HEK293T (cell line): ENCODE data around the gene PTPRM.

Source experiments
- ARNT ChIP-seq: fragments of 450-650 bp; IDR thresholded peaks from 2 replicates; pipeline ENCODE4 v1.6.1; 2017; ENCODE audit warnings: mild to moderate bottlenecking
- FOXK2 ChIP-seq: fragments of 450-650 bp; IDR thresholded peaks from 2 replicates; pipeline ENCODE4 v1.6.1; 2016; ENCODE audit warnings: mild to moderate bottlenecking
- FOXM1 ChIP-seq: fragments of 450-650 bp; IDR thresholded peaks from 2 replicates; pipeline ENCODE4 v1.6.1; 2017; ENCODE audit warnings: mild to moderate bottlenecking, borderline replicate concordance
- HDGF ChIP-seq: fragments of 450-650 bp; IDR thresholded peaks from 2 replicates; pipeline ENCODE4 v1.6.1; 2017; ENCODE audit warnings: antibody characterized with exemption, borderline replicate concordance
- LEF1 ChIP-seq: fragments of 450-650 bp; IDR thresholded peaks from 2 replicates; pipeline ENCODE4 v1.6.1; 2017; ENCODE audit warnings: mild to moderate bottlenecking, borderline replicate concordance

DNA sequence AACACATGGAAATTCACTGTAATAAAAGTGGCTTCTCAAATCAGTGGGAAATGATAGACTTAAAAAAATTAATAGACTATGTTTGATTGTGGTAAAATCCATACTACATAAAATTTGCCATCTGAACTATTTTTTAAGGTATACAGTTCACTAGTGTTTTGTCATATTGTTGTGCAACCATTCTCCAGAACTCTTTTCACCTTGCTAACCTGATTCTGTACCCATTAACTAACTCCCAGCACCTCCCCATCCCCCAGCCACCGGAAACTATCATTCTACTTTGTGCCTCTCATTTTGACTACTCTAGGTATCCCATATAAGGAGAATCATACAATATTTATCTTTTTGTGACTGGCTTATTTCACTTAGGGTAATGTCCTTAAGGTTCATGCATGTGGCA lies 153.3 kb downstream of the PTPRM start:
- no peak for TF ChIP-seq HDGF
- TF ChIP-seq ARNT: no peak
- no peak for TF ChIP-seq LEF1
- no peak for TF ChIP-seq FOXK2
- no peak for TF ChIP-seq FOXM1
